Vagina (tissue), 2 donors: ENCODE data around the gene PCSK5.

ENCODE experiments used
- POLR2AphosphoS5 ChIP-seq, 2 donors: sonication (generic); formaldehyde crosslinking; IDR thresholded peaks; one replicate each; pipeline ENCODE4 v1.9.0; 2017; ENCODE audit warnings: antibody characterized with exemption in 2 of 2, mild to moderate bottlenecking in 2 of 2, low read depth in 1 of 2; ENCODE audit not compliant: insufficient read depth in 1 of 2
- TF ChIP-seq, protein P1 (sequence below), 3 experiments: fragments of 450-650 bp in 2 of 3; fragments of 200-600 bp in 1 of 3; sonication (generic) in 1 of 3; IDR thresholded peaks; one replicate each; pipeline ENCODE4 v1.5.1; 2017 to 2019; ENCODE audit warnings: antibody characterized with exemption in 3 of 3, mild to moderate bottlenecking in 2 of 3, moderate library complexity in 2 of 3

DNA sequence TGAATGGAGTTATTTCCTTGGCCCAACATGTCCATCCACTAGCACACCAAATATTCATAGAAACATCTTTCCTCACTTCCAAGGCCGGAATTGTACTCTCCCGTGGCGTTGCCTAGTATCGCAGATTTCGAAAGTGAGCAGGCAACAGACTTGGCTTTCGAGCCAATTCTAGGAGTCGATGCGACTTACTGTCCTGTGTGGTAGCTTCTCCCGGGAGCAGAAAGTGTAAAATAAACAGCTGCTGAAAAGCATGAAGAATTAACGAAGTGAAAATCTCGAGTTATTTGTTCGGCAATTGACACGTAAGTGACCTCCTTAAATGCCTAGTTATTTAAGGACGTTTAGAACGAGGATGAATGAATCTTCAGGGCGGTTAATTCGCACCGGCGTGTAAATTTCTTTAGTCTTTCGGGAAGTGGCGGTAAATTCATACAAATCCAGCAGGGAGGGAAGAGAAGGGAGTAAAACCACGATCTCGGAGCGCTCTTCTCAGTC lies 449 bp upstream of the PCSK5 start:
- TF ChIP-seq, protein P1, sequence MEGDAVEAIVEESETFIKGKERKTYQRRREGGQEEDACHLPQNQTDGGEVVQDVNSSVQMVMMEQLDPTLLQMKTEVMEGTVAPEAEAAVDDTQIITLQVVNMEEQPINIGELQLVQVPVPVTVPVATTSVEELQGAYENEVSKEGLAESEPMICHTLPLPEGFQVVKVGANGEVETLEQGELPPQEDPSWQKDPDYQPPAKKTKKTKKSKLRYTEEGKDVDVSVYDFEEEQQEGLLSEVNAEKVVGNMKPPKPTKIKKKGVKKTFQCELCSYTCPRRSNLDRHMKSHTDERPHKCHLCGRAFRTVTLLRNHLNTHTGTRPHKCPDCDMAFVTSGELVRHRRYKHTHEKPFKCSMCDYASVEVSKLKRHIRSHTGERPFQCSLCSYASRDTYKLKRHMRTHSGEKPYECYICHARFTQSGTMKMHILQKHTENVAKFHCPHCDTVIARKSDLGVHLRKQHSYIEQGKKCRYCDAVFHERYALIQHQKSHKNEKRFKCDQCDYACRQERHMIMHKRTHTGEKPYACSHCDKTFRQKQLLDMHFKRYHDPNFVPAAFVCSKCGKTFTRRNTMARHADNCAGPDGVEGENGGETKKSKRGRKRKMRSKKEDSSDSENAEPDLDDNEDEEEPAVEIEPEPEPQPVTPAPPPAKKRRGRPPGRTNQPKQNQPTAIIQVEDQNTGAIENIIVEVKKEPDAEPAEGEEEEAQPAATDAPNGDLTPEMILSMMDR (IDR thresholded peaks at IDR 0.05): no peak
- no peak for TF ChIP-seq POLR2AphosphoS5 (IDR thresholded peaks at IDR 0.05; ENCODE audit: insufficient read depth in 1 of 2, low read depth in 1 of 2)
